ENCODE results near the gene MED13L. TPM values are rescaled to one million over a fixed set of nuclear protein-coding genes. Genes with fewer than 3 reads are reported as not detected.

MED13L gene
- polyA plus RNA-seq, 4 donors = 9.8 to 74.0 (median 14.3) TPM

DNA sequence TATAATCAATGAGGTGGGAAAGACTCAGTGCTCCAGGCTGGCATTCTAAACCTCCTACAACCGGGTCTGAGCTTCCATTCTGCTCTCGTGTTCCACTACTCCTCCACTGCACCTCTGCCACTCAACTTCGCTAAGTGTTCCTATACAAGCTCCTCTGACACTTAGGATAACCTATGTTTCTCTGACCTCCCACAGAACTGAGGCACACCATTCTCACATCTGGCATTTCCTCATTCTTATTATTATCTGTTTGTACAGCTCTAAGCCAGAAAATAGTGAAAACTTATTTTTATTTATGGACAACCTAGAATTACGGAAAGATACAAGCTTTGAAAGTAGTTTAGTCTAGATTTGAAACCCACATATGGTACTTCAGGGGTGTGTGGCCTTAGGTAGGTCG is 127.0 kb downstream of the MED13L start:
- Histone ChIP-seq H3K4me1 (ENCODE audit: control insufficient read depth in 3 of 3, insufficient read depth in 2 of 3, low read depth in 1 of 3, low read length in 2 of 3) (peaks cover 0 to 13% (median 0%) of the 10 kb centered on the region in 3 donors), H3K4me3 (ENCODE audit: low read depth in 1 of 3, low read length in 3 of 3) (no peak overlapping the region), H3K36me3 (ENCODE audit: control insufficient read depth in 3 of 3, insufficient read depth in 2 of 3, low read depth in 1 of 3, low read length in 3 of 3) (no peaks in the 10 kb centered on the region), H3K27ac (ENCODE audit: low read depth in 1 of 3, low read length in 2 of 3) (no peak overlapping the region), H3K27me3 (ENCODE audit: control insufficient read depth in 3 of 3, insufficient read depth in 3 of 3, low read length in 3 of 3) (no peaks in the 10 kb centered on the region), H3K9me3 (ENCODE audit: control insufficient read depth in 2 of 2, insufficient read depth in 1 of 2, low read depth in 1 of 2, low read length in 1 of 2) (no peaks in the 10 kb centered on the region)
- 87 to 90% (median 89%) methylated on average over 5 of the region's 5 CpGs for WGBS, 3 donors
- no peak for FAIRE-seq
- no peak for DNase-seq

GRCh38 chr12:116150001-116150400 is 127.5 kb downstream of the MED13L start:
- Histone ChIP-seq H3K27ac (ENCODE audit: low read depth in 1 of 3, low read length in 2 of 3) (no peak overlapping the region), H3K4me3 (ENCODE audit: low read depth in 1 of 3, low read length in 3 of 3) (no peak overlapping the region), H3K36me3 (ENCODE audit: control insufficient read depth in 3 of 3, insufficient read depth in 2 of 3, low read depth in 1 of 3, low read length in 3 of 3) (no peaks in the 10 kb centered on the region), H3K27me3 (ENCODE audit: control insufficient read depth in 3 of 3, insufficient read depth in 3 of 3, low read length in 3 of 3) (no peaks in the 10 kb centered on the region), H3K4me1 (ENCODE audit: control insufficient read depth in 3 of 3, insufficient read depth in 2 of 3, low read depth in 1 of 3, low read length in 2 of 3) (peaks cover 0 to 13% (median 0%) of the 10 kb centered on the region in 3 donors), H3K9me3 (ENCODE audit: control insufficient read depth in 2 of 2, insufficient read depth in 1 of 2, low read depth in 1 of 2, low read length in 1 of 2) (no peaks in the 10 kb centered on the region)
- 77 to 94% (median 89%) methylated on average over 4 of the region's 4 CpGs for WGBS, 3 donors
- FAIRE-seq (no peak), DNase-seq (no peak)

GRCh38 chr12:116148844-116149243 is 128.6 kb downstream of the MED13L start:
- no peak overlapping the region for H3K4me3 ChIP-seq (ENCODE audit: low read depth in 1 of 3, low read length in 3 of 3)
- FAIRE-seq (no peak), DNase-seq (no peak)
- no peaks in the 10 kb centered on the region for H3K27me3 ChIP-seq (ENCODE audit: control insufficient read depth in 3 of 3, insufficient read depth in 3 of 3, low read length in 3 of 3)
- no peak overlapping the region for H3K27ac ChIP-seq (ENCODE audit: low read depth in 1 of 3, low read length in 2 of 3)
- 61 to 70% (median 65%) methylated on average over 3 of the region's 3 CpGs for WGBS, 3 donors
- H3K4me1 ChIP-seq (ENCODE audit: control insufficient read depth in 3 of 3, insufficient read depth in 2 of 3, low read depth in 1 of 3, low read length in 2 of 3) = peaks cover 0 to 15% (median 0%) of the 10 kb centered on the region in 3 donors
- no peaks in the 10 kb centered on the region for H3K9me3 ChIP-seq (ENCODE audit: control insufficient read depth in 2 of 2, insufficient read depth in 1 of 2, low read depth in 1 of 2, low read length in 1 of 2)
- H3K36me3 ChIP-seq (ENCODE audit: control insufficient read depth in 3 of 3, insufficient read depth in 2 of 3, low read depth in 1 of 3, low read length in 3 of 3) = no peaks in the 10 kb centered on the region

GRCh38 chr12:116146386-116146785 is 131.1 kb downstream of the MED13L start:
- 91 to 96% (median 94%) methylated on average over 8 of the region's 8 CpGs for WGBS, 3 donors
- no peak for DNase-seq
- H3K36me3 ChIP-seq (ENCODE audit: control insufficient read depth in 3 of 3, insufficient read depth in 2 of 3, low read depth in 1 of 3, low read length in 3 of 3) = no peaks in the 10 kb centered on the region
- H3K9me3 ChIP-seq (ENCODE audit: control insufficient read depth in 2 of 2, insufficient read depth in 1 of 2, low read depth in 1 of 2, low read length in 1 of 2) = no peaks in the 10 kb centered on the region
- no peak for FAIRE-seq
- no peak overlapping the region for H3K27ac ChIP-seq (ENCODE audit: low read depth in 1 of 3, low read length in 2 of 3)
- H3K4me3 ChIP-seq (ENCODE audit: low read depth in 1 of 3, low read length in 3 of 3) = no peak overlapping the region
- H3K4me1 ChIP-seq (ENCODE audit: control insufficient read depth in 3 of 3, insufficient read depth in 2 of 3, low read depth in 1 of 3, low read length in 2 of 3) = peaks cover 0 to 8% (median 0%) of the 10 kb centered on the region in 3 donors
- H3K27me3 ChIP-seq (ENCODE audit: control insufficient read depth in 3 of 3, insufficient read depth in 3 of 3, low read length in 3 of 3) = no peaks in the 10 kb centered on the region

GRCh38 chr12:116145451-116145850 is 132.0 kb downstream of the MED13L start:
- WGBS, 3 donors = 92 to 97% (median 97%) methylated on average over 3 of the region's 3 CpGs

DNA sequence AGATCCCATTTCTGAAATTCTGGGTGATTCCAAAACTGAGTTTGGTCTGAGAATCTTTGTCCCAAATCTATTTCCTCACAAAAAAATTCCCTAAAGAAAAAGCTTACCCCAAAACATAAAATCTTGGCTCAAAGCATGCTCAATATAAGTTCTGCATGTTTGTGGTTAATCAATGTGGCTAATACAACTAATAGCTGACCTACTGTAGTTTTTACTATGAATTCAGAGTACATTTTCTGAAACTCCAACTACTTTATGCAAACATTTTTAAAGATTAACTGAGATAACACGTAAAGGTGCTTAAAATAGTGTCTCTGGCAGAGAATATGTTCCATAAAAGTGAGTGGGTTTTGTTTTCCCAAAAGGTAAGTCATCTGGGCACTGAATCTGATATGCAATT is 133.1 kb downstream of the MED13L start:
- FAIRE-seq = no peak
- Histone ChIP-seq H3K9me3 (ENCODE audit: control insufficient read depth in 2 of 2, insufficient read depth in 1 of 2, low read depth in 1 of 2, low read length in 1 of 2) (no peaks in the 10 kb centered on the region), H3K27me3 (ENCODE audit: control insufficient read depth in 3 of 3, insufficient read depth in 3 of 3, low read length in 3 of 3) (no peaks in the 10 kb centered on the region), H3K27ac (ENCODE audit: low read depth in 1 of 3, low read length in 2 of 3) (no peak overlapping the region), H3K4me3 (ENCODE audit: low read depth in 1 of 3, low read length in 3 of 3) (no peak overlapping the region), H3K4me1 (ENCODE audit: control insufficient read depth in 3 of 3, insufficient read depth in 2 of 3, low read depth in 1 of 3, low read length in 2 of 3) (peaks cover 0 to 8% (median 0%) of the 10 kb centered on the region in 3 donors), H3K36me3 (ENCODE audit: control insufficient read depth in 3 of 3, insufficient read depth in 2 of 3, low read depth in 1 of 3, low read length in 3 of 3) (no peaks in the 10 kb centered on the region)
- DNase-seq = no peak
- WGBS, 3 donors = 41 to 59% (median 55%) methylated on average over 1 of the region's 1 CpG

More at GRCh38 chr12:116145451-116145850, 132.0 kb downstream of the MED13L start:
- Histone ChIP-seq H3K27me3 (ENCODE audit: control insufficient read depth in 3 of 3, insufficient read depth in 3 of 3, low read length in 3 of 3) (no peaks in the 10 kb centered on the region), H3K27ac (ENCODE audit: low read depth in 1 of 3, low read length in 2 of 3) (no peak overlapping the region), H3K9me3 (ENCODE audit: control insufficient read depth in 2 of 2, insufficient read depth in 1 of 2, low read depth in 1 of 2, low read length in 1 of 2) (no peaks in the 10 kb centered on the region), H3K4me1 (ENCODE audit: control insufficient read depth in 3 of 3, insufficient read depth in 2 of 3, low read depth in 1 of 3, low read length in 2 of 3) (peaks cover 0 to 8% (median 0%) of the 10 kb centered on the region in 3 donors), H3K36me3 (ENCODE audit: control insufficient read depth in 3 of 3, insufficient read depth in 2 of 3, low read depth in 1 of 3, low read length in 3 of 3) (no peaks in the 10 kb centered on the region), H3K4me3 (ENCODE audit: low read depth in 1 of 3, low read length in 3 of 3) (no peak overlapping the region)
- DNase-seq (no peak), FAIRE-seq (no peak)

DNA sequence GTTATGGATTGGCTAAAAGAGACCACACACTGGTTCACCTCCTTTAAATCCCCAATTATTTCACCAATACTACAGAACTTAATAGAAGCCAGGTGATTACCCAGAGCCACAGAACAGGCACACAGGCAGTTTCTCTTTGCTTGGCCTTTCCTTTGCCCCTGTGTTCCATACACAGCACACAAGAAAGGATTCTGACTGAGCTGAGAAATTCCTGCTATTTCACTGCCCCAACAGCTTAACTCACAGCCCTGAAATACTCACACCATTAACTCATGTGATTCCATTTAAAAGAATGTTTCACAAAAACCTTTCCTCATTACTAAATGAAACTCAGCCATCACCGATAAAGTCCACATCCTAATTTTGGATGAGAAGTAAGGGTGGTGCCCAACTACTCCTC is 133.6 kb downstream of the MED13L start:
- Histone ChIP-seq H3K9me3 (ENCODE audit: control insufficient read depth in 2 of 2, insufficient read depth in 1 of 2, low read depth in 1 of 2, low read length in 1 of 2) (no peaks in the 10 kb centered on the region), H3K27me3 (ENCODE audit: control insufficient read depth in 3 of 3, insufficient read depth in 3 of 3, low read length in 3 of 3) (no peaks in the 10 kb centered on the region), H3K4me3 (ENCODE audit: low read depth in 1 of 3, low read length in 3 of 3) (no peak overlapping the region), H3K36me3 (ENCODE audit: control insufficient read depth in 3 of 3, insufficient read depth in 2 of 3, low read depth in 1 of 3, low read length in 3 of 3) (no peaks in the 10 kb centered on the region), H3K4me1 (ENCODE audit: control insufficient read depth in 3 of 3, insufficient read depth in 2 of 3, low read depth in 1 of 3, low read length in 2 of 3) (peaks cover 0 to 7% (median 0%) of the 10 kb centered on the region in 3 donors), H3K27ac (ENCODE audit: low read depth in 1 of 3, low read length in 2 of 3) (no peak overlapping the region)
- WGBS, 3 donors = 60 to 81% (median 80%) methylated on average over 1 of the region's 1 CpG
- DNase-seq (no peak), FAIRE-seq (no peak)

DNA sequence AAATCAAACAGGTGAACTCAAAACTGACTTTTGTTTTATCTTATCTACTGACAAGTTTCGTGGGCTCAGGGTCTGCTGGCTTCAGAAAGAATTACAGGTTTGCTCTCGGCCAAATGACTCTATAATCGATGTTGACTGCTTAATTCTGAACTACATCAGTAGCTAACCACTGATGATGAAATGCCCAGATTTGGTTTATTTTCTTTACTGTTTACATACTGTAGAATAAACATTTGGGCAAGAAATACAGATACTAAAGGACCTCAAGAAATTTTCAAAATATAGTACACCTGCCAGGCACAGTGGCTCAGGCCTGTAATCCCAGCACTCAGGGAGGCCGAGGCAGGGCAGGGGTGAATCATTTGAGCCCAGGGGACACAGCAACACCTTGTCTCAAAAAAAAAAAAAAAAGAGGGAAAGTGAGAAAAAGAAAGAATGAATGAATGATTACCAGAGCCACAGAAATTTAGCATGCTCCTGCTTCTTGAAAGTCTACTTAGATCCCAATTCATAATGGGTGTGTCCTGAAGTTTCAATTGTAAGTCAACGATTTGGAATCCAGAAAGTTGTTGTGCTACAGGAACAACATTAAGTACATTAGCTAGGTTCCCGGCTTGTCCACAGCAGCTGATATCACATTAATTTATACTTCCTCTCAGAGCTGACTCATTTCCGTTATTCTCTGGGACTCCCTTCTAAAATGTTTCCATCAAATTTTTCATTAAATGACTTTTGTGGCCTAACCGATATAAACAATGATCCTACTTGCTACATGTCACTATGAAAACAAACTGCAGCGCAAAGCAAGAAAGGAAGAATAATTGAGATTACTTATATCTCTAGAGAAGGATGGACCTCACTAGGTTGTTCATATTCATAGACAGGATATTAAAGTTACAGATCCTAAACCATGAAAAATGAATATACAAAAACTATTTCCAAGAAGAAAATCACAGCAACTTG is 134.3 kb downstream of the MED13L start:
- Histone ChIP-seq H3K4me3 (ENCODE audit: low read depth in 1 of 3, low read length in 3 of 3) (no peak overlapping the region), H3K27me3 (ENCODE audit: control insufficient read depth in 3 of 3, insufficient read depth in 3 of 3, low read length in 3 of 3) (no peaks in the 10 kb centered on the region), H3K4me1 (ENCODE audit: control insufficient read depth in 3 of 3, insufficient read depth in 2 of 3, low read depth in 1 of 3, low read length in 2 of 3) (peaks cover 0 to 6% (median 0%) of the 10 kb centered on the region in 3 donors), H3K9me3 (ENCODE audit: control insufficient read depth in 2 of 2, insufficient read depth in 1 of 2, low read depth in 1 of 2, low read length in 1 of 2) (no peaks in the 10 kb centered on the region), H3K36me3 (ENCODE audit: control insufficient read depth in 3 of 3, insufficient read depth in 2 of 3, low read depth in 1 of 3, low read length in 3 of 3) (no peaks in the 10 kb centered on the region), H3K27ac (ENCODE audit: low read depth in 1 of 3, low read length in 2 of 3) (no peak overlapping the region)
- 37 to 48% (median 47%) methylated on average over 9 of the region's 9 CpGs for WGBS, 3 donors
- FAIRE-seq = no peak
- no peak for DNase-seq

All from small intestine (tissue), 7 donors.